ENCODE measurements around the gene ZNF467. TPM values are rescaled to one million over a fixed set of nuclear protein-coding genes. Genes with fewer than 3 reads are reported as not detected.

Gene ZNF467, protein sequence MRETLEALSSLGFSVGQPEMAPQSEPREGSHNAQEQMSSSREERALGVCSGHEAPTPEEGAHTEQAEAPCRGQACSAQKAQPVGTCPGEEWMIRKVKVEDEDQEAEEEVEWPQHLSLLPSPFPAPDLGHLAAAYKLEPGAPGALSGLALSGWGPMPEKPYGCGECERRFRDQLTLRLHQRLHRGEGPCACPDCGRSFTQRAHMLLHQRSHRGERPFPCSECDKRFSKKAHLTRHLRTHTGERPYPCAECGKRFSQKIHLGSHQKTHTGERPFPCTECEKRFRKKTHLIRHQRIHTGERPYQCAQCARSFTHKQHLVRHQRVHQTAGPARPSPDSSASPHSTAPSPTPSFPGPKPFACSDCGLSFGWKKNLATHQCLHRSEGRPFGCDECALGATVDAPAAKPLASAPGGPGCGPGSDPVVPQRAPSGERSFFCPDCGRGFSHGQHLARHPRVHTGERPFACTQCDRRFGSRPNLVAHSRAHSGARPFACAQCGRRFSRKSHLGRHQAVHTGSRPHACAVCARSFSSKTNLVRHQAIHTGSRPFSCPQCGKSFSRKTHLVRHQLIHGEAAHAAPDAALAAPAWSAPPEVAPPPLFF
- 3.9 and 6.8 TPM in 2 replicates for total RNA-seq

- no peak for DNase-seq (ENCODE audit: extremely low read depth, low read depth, low spot score)
These were observed at the start of gene ZNF467 for GRCh38 chr7:149773446-149774236. ZNF467 (minus strand) TSS chr7:149773588; CDS start chr7:149771032, 2,556 bp downstream.

- DNase-seq (ENCODE audit: extremely low read depth, low read depth, low spot score) = no peak
These were observed 49.1 kb upstream of the ZNF467 start for GRCh38 chr7:149822353-149822943.

DNA sequence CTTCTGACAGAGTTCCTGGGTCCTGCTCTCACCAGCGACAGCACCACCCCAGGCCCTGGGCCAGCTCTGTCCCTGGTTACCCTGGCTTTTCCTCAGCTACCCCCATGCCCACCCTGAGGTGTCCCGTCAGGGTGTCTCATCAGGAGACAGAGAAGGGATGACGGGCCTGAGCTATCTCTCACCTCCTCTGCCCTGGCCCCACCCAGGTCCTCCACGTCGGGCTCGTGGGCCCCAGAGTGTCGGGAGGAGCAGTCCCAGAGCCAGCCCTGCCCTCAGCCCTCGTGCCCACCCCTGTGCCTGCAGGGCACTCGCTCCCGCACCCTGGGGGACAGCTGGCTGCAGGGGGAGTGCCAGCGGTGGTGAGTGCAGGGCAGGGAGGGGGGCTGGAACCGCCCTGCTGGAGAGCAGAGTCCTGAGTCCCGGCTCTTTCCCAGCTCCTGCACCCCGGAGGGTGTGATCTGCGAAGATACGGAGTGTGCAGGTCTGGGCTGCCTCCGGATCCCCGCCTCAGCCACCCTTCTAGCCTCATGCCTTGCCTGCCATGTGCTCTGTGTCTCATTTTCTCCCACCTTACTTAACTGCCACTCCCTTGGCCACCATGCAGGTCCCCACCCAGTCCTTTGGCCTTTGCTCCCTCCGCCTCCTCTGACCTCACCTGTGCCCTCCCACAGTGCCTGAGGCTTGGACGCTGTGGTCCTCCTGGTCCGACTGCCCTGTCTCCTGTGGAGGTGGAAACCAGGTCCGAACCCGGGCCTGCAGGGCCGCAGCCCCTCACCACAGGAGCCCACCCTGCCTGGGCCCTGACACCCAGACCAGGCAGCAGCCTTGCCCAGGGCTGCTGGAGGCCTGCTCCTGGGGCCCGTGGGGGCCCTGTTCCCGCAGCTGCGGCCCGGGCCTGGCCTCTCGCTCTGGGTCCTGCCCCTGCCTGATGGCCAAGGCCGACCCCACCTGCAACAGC lies 48.1 kb upstream of the ZNF467 start:
- DNase-seq (ENCODE audit: extremely low read depth, low read depth, low spot score) = no peak

- DNase-seq (ENCODE audit: extremely low read depth, low read depth, low spot score) = no peak
These were observed 47.3 kb upstream of the ZNF467 start for GRCh38 chr7:149820622-149821190.

DNA sequence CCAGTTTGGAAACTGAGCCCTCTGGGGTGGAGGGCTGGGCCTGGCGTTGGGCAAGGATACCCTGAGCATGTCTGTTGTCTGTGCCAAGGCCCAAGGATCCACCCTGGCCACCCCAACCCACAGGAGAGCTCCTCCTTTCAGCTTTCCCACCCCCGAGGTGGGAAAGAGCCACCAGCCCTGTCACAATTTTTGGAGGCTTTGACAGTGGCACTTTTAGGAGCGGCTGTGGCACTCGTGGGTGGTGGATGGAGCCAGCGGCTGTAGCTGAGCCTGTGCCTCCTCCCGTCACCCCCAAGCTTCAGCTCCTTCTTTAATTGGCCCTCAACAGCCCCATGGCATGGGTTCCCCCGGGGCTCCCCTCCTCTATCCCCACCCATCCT lies 46.6 kb upstream of the ZNF467 start:
- DNase-seq (ENCODE audit: extremely low read depth, low read depth, low spot score) = no peak

DNA sequence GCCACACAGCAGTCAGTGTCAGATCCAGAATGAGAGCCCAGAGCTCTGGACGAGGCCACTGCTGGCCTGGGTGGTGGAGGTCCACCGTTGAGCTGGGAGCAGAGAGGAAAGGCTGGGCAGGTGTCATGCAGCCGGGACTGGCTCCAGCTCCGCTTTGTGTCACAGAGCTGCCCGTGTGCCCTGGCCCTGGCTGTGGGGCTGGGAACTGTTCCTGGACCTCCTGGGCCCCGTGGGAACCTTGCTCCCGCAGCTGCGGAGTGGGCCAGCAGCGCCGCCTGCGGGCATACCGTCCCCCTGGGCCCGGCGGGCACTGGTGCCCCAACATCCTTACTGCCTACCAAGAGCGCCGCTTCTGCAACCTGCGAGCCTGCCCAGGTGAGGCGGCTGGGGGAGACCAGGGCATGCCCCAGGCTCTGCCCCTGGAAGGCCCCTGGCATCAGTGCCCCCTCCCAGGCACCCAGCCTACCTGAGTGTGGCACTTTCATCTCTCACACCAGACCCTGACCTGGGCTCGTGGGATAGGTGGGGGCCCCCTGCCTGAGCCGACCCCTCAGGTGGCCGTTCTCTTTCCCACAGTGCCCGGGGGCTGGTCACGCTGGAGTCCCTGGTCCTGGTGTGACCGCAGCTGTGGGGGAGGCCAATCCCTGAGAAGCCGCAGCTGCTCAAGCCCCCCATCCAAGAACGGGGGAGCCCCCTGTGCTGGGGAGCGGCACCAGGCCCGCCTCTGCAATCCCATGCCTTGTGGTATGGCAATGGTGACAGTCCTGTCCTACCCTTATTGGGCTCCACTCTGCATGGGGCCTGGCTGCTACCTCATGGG lies 46.0 kb upstream of the ZNF467 start:
- no peak for DNase-seq (ENCODE audit: extremely low read depth, low read depth, low spot score)

DNA sequence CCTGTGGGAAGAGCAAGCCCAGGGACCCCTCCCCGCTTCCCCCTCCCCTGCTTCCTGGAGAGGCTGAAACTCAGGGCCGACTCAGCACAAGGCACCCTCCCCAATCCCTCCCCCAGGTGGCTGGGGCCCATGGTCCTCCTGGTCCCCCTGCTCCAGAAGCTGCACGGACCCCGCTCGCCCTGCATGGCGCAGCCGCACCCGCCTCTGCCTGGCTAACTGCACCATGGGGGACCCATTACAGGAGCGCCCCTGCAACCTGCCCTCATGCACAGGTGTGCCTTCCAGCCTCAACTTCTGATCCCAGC lies 45.1 kb upstream of the ZNF467 start:
- no peak for DNase-seq (ENCODE audit: extremely low read depth, low read depth, low spot score)

GRCh38 chr7:149817836-149818535 lies 44.6 kb upstream of the ZNF467 start:
- no peak for DNase-seq (ENCODE audit: extremely low read depth, low read depth, low spot score)

- no peak for DNase-seq (ENCODE audit: extremely low read depth, low read depth, low spot score)
These were observed 43.9 kb upstream of the ZNF467 start for GRCh38 chr7:149817301-149817771.

DNA sequence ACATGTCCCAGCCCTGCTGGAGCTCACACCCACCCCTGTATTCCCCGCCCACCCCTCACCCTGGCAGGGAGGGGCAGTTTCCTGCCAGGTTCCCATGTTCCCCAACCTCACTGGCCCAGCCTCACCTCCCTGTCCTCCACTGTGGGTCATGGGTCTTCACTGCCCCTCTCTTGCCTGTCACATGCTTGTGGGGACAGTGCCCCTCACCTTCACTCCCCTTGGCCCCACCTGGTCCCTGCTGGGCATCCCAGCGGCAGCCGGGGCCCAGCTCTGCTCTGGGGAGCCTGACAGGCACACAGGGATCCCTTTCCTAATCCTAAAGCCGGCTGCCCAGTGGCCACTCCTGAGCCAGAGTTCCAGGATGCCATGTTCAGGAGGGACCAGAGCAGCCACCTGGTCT lies 43.4 kb upstream of the ZNF467 start:
- no peak for DNase-seq (ENCODE audit: extremely low read depth, low read depth, low spot score)

DNA sequence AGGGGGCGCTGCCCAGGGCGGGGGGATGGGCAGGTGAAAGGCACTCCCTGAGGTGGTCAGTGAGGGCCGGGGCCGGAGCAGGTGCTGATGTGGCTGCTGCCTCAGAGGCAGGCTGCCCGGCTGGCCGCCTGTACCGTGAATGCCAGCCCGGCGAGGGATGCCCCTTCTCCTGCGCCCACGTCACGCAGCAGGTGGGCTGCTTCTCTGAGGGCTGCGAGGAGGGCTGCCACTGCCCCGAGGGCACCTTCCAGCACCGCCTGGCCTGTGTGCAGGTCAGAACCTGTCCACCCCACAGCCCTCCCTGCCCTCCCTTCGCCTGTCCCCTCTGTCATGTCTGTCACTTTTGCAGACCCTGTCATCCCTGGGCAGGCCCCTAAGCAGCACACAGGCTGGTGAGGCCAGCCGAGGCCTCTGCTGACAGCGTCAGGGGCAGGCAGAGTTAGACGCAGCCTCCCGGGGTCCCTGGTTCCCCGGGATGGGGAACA lies 42.9 kb upstream of the ZNF467 start:
- no peak for DNase-seq (ENCODE audit: extremely low read depth, low read depth, low spot score)

- DNase-seq (ENCODE audit: extremely low read depth, low read depth, low spot score) = no peak
These were observed 42.4 kb upstream of the ZNF467 start for GRCh38 chr7:149815661-149816266.

GRCh38 chr7:149815121-149815520 lies 41.7 kb upstream of the ZNF467 start:
- no peak for DNase-seq (ENCODE audit: extremely low read depth, low read depth, low spot score)

- DNase-seq (ENCODE audit: extremely low read depth, low read depth, low spot score) = no peak
These were observed 41.1 kb upstream of the ZNF467 start for GRCh38 chr7:149814494-149814893.

- DNase-seq (ENCODE audit: extremely low read depth, low read depth, low spot score) = no peak
These were observed 40.1 kb upstream of the ZNF467 start for GRCh38 chr7:149813254-149814035.

DNA sequence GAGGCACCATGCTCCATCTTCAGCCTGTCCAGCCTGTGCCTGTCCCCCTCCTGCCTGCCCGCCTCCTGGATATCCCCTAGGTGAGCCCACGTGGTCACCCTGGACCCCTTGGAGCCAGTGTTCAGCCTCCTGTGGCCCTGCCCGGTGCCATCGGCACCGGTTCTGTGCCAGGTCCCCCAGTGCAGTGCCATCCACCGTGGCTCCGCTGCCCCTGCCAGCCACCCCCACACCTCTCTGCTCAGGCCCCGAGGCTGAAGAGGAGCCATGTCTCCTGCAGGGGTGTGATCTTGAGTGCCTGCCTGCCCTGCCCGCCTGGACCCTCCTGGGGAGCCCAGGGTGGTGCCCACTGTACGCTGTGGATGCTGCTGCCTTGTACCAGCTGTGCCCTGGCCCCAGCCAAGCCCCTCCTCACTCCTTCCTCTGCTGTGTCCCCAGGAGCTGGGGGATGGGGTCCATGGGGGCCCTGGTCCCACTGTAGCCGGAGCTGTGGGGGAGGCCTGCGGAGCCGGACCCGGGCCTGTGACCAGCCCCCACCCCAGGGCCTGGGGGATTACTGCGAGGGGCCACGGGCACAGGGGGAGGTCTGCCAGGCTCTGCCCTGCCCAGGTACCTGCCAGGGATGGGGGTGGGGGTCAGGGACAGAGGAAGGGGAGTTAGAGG lies 38.6 kb upstream of the ZNF467 start:
- DNase-seq (ENCODE audit: extremely low read depth, low read depth, low spot score) = no peak
